ENCODE data around the gene C1orf94.
A peak's percentile ranks its signal among the peaks of the same experiment; 100 is the strongest.

Gene C1orf94

DNA sequence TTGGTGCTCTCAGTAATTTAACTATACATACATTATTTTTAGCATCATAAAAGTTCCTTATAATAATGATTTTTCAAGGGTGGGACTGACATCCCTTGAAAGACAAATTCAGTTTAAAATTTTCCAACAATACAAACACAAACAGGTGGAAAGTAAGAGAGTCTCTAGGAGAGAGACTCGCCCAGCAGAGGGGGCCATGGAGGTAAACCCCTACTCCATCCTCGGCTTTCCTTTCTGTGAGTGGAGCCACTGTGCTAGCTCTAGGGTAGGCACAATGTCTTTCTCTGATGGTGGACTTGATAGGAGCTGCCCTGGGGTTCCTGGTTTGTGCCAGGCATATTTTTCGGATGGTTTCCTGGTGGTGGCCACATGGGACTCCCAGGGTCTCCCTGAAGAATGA lies 20.0 kb upstream of the C1orf94 start:
- Histone ChIP-seq H3K36me3 (ENCODE audit: control insufficient read depth in 1 of 2, insufficient read depth in 2 of 2, low read length in 2 of 2) (no peaks in the 10 kb centered on the region), H3K9me3 (ENCODE audit: insufficient read depth, low read depth, low read length) (no peaks in the 10 kb centered on the region), H3K4me3 (ENCODE audit: low read depth, low read length) (no peak overlapping the region), H3K79me1 (ENCODE audit: low read length) (no peaks in the 10 kb centered on the region), H2BK12ac (ENCODE audit: low read length) (no peak overlapping the region), H3K27me3 (ENCODE audit: insufficient read depth, low read length) (no peaks in the 10 kb centered on the region), H3K18ac (ENCODE audit: low read length) (no peak overlapping the region), H3K4ac (ENCODE audit: low read depth, low read length) (no peak overlapping the region), H4K12ac (ENCODE audit: low read depth, low read length) (no peak overlapping the region), H3K27ac (ENCODE audit: low read depth, low read length) (no peak overlapping the region), H3K4me2 (ENCODE audit: low read length) (no peak overlapping the region), H3K23ac (ENCODE audit: low read length) (no peak overlapping the region), H2BK5ac (ENCODE audit: low read depth, low read length, poor library complexity) (no peak overlapping the region), H2AK5ac (ENCODE audit: low read length) (no peak overlapping the region), H3K9ac (ENCODE audit: low read length) (no peak overlapping the region), H4K91ac (ENCODE audit: low read depth, low read length) (no peak overlapping the region), H3K79me2 (ENCODE audit: control insufficient read depth, insufficient read depth, low read length, poor library complexity) (no peaks in the 10 kb centered on the region), H3K14ac (ENCODE audit: low read length) (no peak overlapping the region), H4K8ac (ENCODE audit: low read depth, low read length) (no peak overlapping the region), H2BK120ac (ENCODE audit: insufficient read depth, low read length, poor library complexity) (no peak overlapping the region), H2AFZ (ENCODE audit: insufficient read depth, low read length, poor library complexity) (no peak overlapping the region), H3K4me1 (ENCODE audit: control insufficient read depth in 1 of 2, insufficient read depth in 2 of 2, low read length in 2 of 2) (no peaks in the 10 kb centered on the region)
- no peak for DNase-seq
- WGBS (ENCODE audit: extremely low coverage, insufficient coverage, insufficient read length), result no CpG with 5 or more reads among the region's 3 CpGs

DNA sequence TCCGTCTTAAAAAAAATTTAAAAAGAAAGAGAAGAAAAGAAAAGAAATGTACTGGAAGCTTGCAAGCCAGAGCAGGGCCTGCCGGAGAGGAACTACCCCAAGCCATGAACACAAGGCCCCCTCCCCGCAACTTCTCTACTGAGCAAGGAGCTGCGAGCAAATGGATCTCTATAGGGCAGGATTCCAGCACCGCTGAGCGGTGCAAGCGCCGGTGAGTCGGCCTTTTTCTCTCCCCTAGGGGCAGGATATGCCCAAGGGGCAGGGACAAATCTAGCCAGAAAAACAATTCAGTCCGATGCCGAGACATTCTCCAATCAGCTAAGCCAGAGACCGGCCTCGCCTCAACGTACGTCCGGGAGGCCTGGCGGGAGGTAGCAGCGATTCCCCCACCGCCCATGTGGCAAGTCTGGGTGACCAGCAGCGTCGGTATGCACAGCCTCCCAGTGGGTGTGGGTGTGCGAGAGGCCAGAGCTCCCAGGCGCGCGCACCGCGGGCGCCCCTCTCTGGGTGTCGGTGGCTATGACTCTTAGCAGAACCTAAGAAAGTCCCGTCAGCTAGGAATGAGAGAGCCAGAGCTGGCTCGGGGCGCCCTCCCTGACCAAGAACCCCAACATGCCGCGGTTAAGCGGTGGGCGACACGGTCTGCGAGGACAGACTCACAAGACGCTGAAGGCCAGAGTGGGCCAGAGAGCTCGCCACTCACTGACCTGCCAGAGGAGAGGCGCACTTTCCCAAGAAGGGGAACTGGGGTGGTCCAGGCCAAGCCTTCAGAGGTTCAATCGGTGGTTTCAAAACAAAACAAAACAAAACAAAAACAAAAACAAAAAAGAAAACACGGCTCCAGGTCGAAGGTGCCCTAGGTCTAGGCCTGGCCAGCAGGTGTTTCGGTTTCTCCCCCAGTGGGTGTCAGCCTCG lies 13.6 kb upstream of the C1orf94 start:
- peak overlapping the region; percentile 23 for H2AFZ ChIP-seq (ENCODE audit: insufficient read depth, low read length, poor library complexity)
- H4K12ac ChIP-seq (ENCODE audit: low read depth, low read length), result no peak overlapping the region
- H3K9ac ChIP-seq (ENCODE audit: low read length), result no peak overlapping the region
- no peak overlapping the region for H2BK120ac ChIP-seq (ENCODE audit: insufficient read depth, low read length, poor library complexity)
- no peak overlapping the region for H4K91ac ChIP-seq (ENCODE audit: low read depth, low read length)
- H3K18ac ChIP-seq (ENCODE audit: low read length), result no peak overlapping the region
- H3K36me3 ChIP-seq (ENCODE audit: control insufficient read depth in 1 of 2, insufficient read depth in 2 of 2, low read length in 2 of 2), result no peaks in the 10 kb centered on the region
- H3K27ac ChIP-seq (ENCODE audit: low read depth, low read length), result no peak overlapping the region
- H2AK5ac ChIP-seq (ENCODE audit: low read length), result no peak overlapping the region
- no peaks in the 10 kb centered on the region for H3K79me1 ChIP-seq (ENCODE audit: low read length)
- no peaks in the 10 kb centered on the region for H3K79me2 ChIP-seq (ENCODE audit: control insufficient read depth, insufficient read depth, low read length, poor library complexity)
- no CpG with 5 or more reads among the region's 46 CpGs for WGBS (ENCODE audit: extremely low coverage, insufficient coverage, insufficient read length)
- H3K27me3 ChIP-seq (ENCODE audit: insufficient read depth, low read length), result peaks cover 42% of the 10 kb centered on the region
- no peak overlapping the region for H4K8ac ChIP-seq (ENCODE audit: low read depth, low read length)
- H3K23ac ChIP-seq (ENCODE audit: low read length), result no peak overlapping the region
- peaks cover 17% of the 10 kb centered on the region in 2 experiments for H3K4me1 ChIP-seq (ENCODE audit: control insufficient read depth in 1 of 2, insufficient read depth in 2 of 2, low read length in 2 of 2)
- no peak overlapping the region for H3K14ac ChIP-seq (ENCODE audit: low read length)
- peaks cover 2% of the 10 kb centered on the region for H3K9me3 ChIP-seq (ENCODE audit: insufficient read depth, low read depth, low read length)
- DNase-seq, result peak; percentile 77 to 87
- no peak overlapping the region for H2BK12ac ChIP-seq (ENCODE audit: low read length)
- no peak overlapping the region for H2BK5ac ChIP-seq (ENCODE audit: low read depth, low read length, poor library complexity)
- H3K4ac ChIP-seq (ENCODE audit: low read depth, low read length), result no peak overlapping the region
- peak overlapping the region; percentile 50 for H3K4me3 ChIP-seq (ENCODE audit: low read depth, low read length)
- peak overlapping the region; percentile 70 for H3K4me2 ChIP-seq (ENCODE audit: low read length)

DNA sequence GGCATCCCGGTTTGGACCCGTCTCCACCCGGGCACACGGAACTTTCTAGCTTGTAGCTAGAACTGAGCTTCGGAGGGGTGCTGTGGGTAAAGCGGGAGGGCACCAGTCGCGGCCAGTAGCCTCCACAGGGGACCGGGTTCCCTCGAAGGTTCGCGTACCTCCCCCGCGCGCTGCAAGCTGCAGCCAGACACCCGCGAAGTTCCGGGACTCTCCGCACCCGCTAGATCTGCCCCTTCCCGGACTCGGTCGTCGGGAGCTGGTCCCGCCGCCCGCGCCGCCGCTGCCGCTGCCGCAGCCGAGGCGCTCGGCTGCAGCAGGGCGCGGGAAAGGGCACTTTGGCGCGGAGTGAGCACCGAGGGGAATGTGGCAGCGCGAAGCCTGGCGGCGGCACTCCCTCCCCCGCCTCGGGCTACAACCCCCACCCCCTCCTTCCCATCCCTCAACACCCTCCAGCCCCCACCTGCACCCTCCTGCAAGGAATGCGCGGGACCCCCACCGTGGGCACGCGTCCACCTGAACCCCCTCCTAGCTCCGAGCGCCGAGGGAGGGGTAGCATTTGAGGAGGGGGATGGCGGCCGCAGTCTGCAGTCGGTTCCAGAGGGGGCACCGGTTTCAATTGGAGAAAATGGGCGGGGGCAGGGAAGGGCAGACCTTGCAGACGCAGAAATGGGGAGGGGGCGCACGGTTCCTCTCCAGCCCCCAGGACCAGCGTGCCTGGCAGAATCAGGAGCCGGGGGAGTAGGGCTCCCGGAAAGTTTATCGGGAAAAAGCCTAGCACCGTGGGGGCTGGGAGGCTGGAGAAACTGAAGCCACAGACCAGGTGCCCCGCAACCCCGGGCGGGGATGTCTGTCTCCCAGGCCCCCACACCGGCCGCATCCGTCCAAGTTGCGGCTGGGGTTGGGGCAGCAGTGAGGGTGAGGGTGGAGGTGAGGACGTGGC lies 12.6 kb upstream of the C1orf94 start:
- Histone ChIP-seq H2BK120ac (ENCODE audit: insufficient read depth, low read length, poor library complexity) (no peak overlapping the region), H4K91ac (ENCODE audit: low read depth, low read length) (no peak overlapping the region), H4K12ac (ENCODE audit: low read depth, low read length) (no peak overlapping the region), H3K27me3 (ENCODE audit: insufficient read depth, low read length) (peaks cover 42% of the 10 kb centered on the region), H3K9ac (ENCODE audit: low read length) (no peak overlapping the region), H3K4ac (ENCODE audit: low read depth, low read length) (no peak overlapping the region), H2AK5ac (ENCODE audit: low read length) (no peak overlapping the region), H3K4me3 (ENCODE audit: low read depth, low read length) (peak overlapping the region; percentile 62), H3K4me1 (ENCODE audit: control insufficient read depth in 1 of 2, insufficient read depth in 2 of 2, low read length in 2 of 2) (peaks cover 17% of the 10 kb centered on the region in 2 experiments), H3K27ac (ENCODE audit: low read depth, low read length) (no peak overlapping the region), H3K79me2 (ENCODE audit: control insufficient read depth, insufficient read depth, low read length, poor library complexity) (no peaks in the 10 kb centered on the region), H3K36me3 (ENCODE audit: control insufficient read depth in 1 of 2, insufficient read depth in 2 of 2, low read length in 2 of 2) (no peaks in the 10 kb centered on the region), H3K18ac (ENCODE audit: low read length) (no peak overlapping the region), H2BK12ac (ENCODE audit: low read length) (no peak overlapping the region), H3K9me3 (ENCODE audit: insufficient read depth, low read depth, low read length) (peaks cover 2% of the 10 kb centered on the region), H2AFZ (ENCODE audit: insufficient read depth, low read length, poor library complexity) (no peak overlapping the region), H4K8ac (ENCODE audit: low read depth, low read length) (no peak overlapping the region), H3K23ac (ENCODE audit: low read length) (no peak overlapping the region), H3K79me1 (ENCODE audit: low read length) (no peaks in the 10 kb centered on the region), H3K14ac (ENCODE audit: low read length) (no peak overlapping the region), H2BK5ac (ENCODE audit: low read depth, low read length, poor library complexity) (no peak overlapping the region), H3K4me2 (ENCODE audit: low read length) (peak overlapping the region; percentile 90)
- no CpG with 5 or more reads among the region's 75 CpGs for WGBS (ENCODE audit: extremely low coverage, insufficient coverage, insufficient read length)
- DNase-seq, result no peak

DNA sequence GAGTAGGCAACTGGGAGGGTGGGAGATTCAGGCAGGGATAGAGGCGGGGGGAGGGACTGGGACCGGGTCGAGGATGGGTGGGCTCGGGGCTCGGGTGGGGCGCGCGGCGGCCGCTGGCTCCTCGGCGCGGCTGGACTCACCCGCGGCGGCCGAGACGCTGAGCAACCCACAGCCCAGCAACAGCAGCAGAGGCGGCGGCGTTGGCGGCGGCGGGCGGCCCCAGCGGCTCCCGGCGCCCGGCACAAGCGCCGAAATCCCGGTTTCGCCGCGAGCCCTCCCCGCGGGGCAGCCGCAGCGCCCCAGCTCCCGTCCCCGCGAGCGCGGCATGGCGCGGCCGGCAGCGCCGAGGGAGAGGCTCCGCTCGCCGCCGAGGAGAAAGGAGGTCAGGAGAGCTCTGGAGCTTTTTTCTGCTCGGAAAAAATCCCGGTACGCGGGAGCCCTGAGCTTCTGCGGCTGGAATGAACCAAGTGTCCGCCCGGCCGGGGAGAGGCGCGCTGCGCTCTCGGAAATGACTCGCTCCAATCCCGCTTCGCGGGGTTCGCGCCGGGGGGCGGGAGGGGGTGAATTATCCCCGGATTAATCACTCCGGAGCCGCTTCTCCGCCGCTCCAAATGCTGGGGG lies 11.8 kb upstream of the C1orf94 start, which contains the start of gene CSMD2:
Gene CSMD2, minus strand, starts transcription at position 460 of the 621 bp plus-strand sequence. Its CDS starts 133 bp downstream, at position 327.
- Histone ChIP-seq H3K9me3 (ENCODE audit: insufficient read depth, low read depth, low read length) (peaks cover 2% of the 10 kb centered on the region), H3K4me2 (ENCODE audit: low read length) (peak within 1 kb of the TSS; percentile 90), H2BK120ac (ENCODE audit: insufficient read depth, low read length, poor library complexity) (no peak within 1 kb of the TSS), H3K4me3 (ENCODE audit: low read depth, low read length) (peak within 1 kb of the TSS; percentile 62), H3K79me1 (ENCODE audit: low read length) (no peaks in the 10 kb centered on the region), H2BK12ac (ENCODE audit: low read length) (no peak within 1 kb of the TSS), H2BK5ac (ENCODE audit: low read depth, low read length, poor library complexity) (no peak within 1 kb of the TSS), H3K4me1 (ENCODE audit: control insufficient read depth in 1 of 2, insufficient read depth in 2 of 2, low read length in 2 of 2) (peaks cover 17% of the 10 kb centered on the region in 2 experiments), H2AFZ (ENCODE audit: insufficient read depth, low read length, poor library complexity) (peak within 1 kb of the TSS; percentile 47), H4K8ac (ENCODE audit: low read depth, low read length) (no peak within 1 kb of the TSS), H3K36me3 (ENCODE audit: control insufficient read depth in 1 of 2, insufficient read depth in 2 of 2, low read length in 2 of 2) (no peaks in the 10 kb centered on the region), H3K23ac (ENCODE audit: low read length) (peak within 1 kb of the TSS; percentile 73), H4K12ac (ENCODE audit: low read depth, low read length) (no peak within 1 kb of the TSS), H3K4ac (ENCODE audit: low read depth, low read length) (no peak within 1 kb of the TSS), H3K14ac (ENCODE audit: low read length) (no peak within 1 kb of the TSS), H3K27ac (ENCODE audit: low read depth, low read length) (no peak within 1 kb of the TSS), H2AK5ac (ENCODE audit: low read length) (no peak within 1 kb of the TSS), H3K18ac (ENCODE audit: low read length) (no peak within 1 kb of the TSS), H3K27me3 (ENCODE audit: insufficient read depth, low read length) (peaks cover 42% of the 10 kb centered on the region), H3K79me2 (ENCODE audit: control insufficient read depth, insufficient read depth, low read length, poor library complexity) (no peaks in the 10 kb centered on the region), H4K91ac (ENCODE audit: low read depth, low read length) (no peak within 1 kb of the TSS), H3K9ac (ENCODE audit: low read length) (no peak within 1 kb of the TSS)
- no CpG with 5 or more reads among the region's 78 CpGs for WGBS (ENCODE audit: extremely low coverage, insufficient coverage, insufficient read length)
- peak in 1 of 2 donors; percentile 32 for DNase-seq

Data from trophoblast cell (in vitro differentiated cells and primary cell).